Peyer's patch (tissue), 4 donors: ENCODE results near the gene MRPS15.

Experiments used
- CTCF ChIP-seq, 6 experiments: fragments of 450-650 bp in 4 of 6; fragments of 200-600 bp in 2 of 6; sonication (generic) in 1 of 6; IDR thresholded peaks; one replicate each; pipeline ENCODE4 v1.5.1; 2017 to 2019; ENCODE audit warnings: antibody characterized with exemption in 6 of 6, mild to moderate bottlenecking in 3 of 6, moderate library complexity in 1 of 6
- POLR2A ChIP-seq, 2 donors: fragments of 450-650 bp; IDR thresholded peaks; one replicate each; pipeline ENCODE4 v1.5.1; 2017; ENCODE audit warnings: antibody characterized with exemption in 2 of 2, mild to moderate bottlenecking in 2 of 2, moderate library complexity in 2 of 2

DNA sequence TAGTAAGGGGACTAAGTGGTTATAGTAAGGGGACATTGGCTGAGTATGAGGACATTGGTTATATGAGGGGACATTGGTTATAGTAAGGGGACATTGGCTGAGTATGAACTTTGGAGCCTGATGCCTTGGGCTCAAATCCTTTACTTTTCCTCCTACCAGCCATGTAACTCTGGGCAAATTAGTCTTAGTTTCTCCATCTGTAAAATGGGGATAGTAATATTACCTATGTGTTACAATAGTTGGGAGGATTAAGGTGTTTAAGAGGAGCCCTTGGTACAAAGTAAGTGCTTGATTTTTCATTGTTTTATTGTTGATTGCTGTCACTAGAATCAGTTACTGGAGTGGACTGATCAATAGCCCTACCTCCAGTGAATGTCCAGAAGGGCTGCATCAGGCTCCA is 16.7 kb downstream of the MRPS15 start:
- TF ChIP-seq CTCF (IDR thresholded peaks at IDR 0.05) (no peak), POLR2A (IDR thresholded peaks at IDR 0.05) (no peak)
